ENCODE results near the gene SMIM45.

The SMIM45 gene

GRCh38 chr22:41915786-41916493, 36.0 kb upstream of the SMIM45 start:
- no peak for DNase-seq (ENCODE audit: low read depth in 2 of 2)

DNA sequence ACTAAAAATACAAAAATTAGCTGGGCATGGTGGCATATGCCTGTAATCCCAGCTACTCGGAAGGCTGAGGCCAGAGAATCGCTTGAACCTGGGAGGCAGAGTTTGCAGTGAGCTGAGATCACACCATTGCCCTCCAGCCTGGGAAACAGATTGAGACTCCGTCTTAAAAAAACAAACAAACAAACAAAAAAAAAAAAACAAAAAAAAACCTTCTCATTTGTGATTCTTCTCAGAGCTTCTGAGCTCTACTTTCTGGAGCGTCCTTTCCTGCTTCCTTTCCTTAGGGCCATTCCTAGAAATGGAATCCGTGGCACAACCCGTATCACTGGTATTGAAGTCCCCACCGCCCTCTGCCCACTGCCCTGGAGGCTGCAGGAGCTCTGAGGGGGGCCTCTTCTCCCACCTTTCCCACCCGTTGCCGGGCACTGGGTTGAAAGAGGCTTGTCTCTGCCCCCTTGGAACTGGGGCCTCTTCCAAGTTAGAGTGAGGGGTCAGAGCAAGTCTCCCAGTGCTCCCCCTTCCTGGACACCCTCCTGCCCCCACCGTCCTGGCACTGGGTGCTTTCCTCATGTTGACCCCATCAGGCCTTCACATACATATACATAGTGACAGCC, 35.1 kb upstream of the SMIM45 start:
- no peak for DNase-seq (ENCODE audit: low read depth in 2 of 2)

DNA sequence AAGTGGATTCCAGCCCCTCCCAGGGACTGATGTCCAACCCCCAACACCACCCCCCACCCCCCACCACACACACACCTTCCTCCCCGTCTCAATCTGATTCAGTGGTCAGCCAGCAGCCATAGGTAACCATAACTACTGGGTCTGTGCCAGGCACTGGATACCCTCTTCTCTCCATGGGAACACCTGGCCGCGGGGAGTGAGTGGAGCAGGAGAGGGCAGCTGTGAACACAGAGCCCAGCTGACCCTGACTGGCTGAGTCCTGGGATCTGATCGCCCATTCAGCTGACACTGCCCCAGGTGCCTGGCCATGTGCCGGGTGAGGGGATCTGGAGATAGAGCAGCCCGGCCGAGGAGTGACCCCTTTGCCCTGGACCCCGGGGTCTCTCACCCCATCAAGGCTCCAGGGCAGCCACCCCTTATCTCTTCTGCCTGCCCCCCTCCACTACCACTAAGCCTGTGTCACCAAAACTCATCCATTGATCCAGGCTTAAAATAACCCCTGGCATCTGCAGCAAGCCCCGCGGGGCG, 34.5 kb upstream of the SMIM45 start:
- no peak for DNase-seq (ENCODE audit: low read depth in 2 of 2)

- no peak for DNase-seq (ENCODE audit: low read depth in 2 of 2)
Observed at GRCh38 chr22:41917903-41918791, 33.8 kb upstream of the SMIM45 start.

GRCh38 chr22:41919357-41920224, 32.4 kb upstream of the SMIM45 start:
- no peak for DNase-seq (ENCODE audit: low read depth in 2 of 2)

DNA sequence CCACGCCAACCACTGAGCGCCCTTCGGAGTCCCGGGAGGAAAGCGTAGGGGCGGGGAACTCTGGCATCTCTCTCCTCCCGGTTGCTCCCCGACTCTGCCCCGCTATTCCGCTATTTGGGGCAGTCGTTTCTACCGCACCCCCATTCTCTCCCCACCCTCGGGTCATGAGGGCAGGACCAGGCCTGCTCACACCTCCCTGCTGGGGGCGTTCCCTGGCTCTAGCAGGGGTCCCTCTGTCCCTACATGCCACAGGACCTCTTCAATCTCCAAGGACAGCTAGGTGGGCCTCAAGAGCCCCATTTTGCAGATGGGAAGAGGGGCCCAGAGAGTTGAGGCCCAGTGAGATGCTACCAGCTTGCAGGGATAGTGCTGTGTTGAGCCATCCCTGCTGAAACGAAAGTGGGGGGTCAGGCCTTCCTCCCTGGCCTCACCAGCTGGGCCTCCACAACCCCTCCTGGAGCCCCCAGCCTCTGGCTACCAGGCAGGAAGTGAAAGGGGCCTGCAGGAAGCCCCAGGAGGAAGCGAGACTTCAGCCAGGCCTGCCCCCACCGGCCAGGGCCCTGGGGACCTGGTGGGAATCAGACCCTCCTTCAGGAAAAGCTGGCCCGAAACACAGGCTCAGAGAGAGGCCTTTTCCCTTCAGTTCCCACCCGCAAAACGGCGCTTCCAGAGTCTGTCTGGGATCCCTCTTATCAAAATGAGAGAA, 31.5 kb upstream of the SMIM45 start:
- no peak for DNase-seq (ENCODE audit: low read depth in 2 of 2)

DNA sequence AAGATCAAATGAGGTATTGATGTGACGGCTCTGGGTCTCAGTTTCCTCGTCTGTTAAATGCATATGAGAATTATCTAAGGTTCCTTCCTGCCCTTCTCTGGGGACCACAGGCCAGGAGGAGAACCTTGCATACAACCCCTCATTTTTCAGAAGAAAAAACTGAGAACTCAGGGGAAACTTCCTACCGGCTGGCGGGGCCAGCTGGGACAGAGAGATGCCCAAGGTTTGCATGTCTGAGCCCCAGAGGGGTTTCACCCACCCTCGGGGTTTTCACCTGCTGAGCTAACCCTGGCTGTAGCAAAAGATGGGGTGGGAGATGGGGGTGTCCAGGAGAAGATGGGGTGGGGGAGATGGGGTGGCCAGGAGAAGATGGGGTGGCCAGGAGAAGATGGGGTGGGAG, 29.6 kb upstream of the SMIM45 start:
- no peak for DNase-seq (ENCODE audit: low read depth in 2 of 2)

DNA sequence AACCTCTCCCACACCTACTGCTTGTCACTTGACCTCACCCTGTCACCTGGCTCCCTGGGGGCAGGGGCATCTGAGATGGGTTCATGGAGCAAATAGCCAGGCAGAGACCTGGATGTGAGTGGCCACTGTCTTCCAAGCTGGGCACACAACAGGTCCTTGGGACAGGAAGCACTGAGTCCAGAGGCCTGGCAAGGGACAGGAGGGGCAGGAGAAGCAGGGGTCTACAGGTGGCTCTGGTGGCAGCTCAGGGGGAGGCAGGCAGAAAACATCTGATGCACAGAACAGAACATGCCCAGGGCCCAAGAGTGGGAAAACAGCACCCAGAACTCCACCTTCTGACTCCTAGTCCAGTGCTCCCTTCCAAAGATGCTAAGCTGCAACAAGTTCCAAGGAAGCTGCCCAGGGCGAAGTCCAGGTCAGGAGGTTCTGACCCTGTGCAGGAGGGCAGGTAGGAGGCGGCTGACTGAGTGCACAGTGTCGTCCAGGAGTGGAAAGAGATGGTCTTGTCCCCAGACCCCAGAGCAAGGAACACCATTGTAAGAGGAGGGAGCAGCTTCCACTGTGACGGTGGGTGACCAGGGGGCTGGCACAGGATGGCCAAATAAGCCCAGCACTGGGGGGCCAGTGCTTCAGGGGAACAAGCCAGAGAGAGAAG, 28.9 kb upstream of the SMIM45 start:
- DNase-seq (ENCODE audit: low read depth in 2 of 2): no peak

- DNase-seq (ENCODE audit: low read depth in 2 of 2): no peak
Observed at GRCh38 chr22:41923595-41924276, 28.2 kb upstream of the SMIM45 start.

- DNase-seq (ENCODE audit: low read depth in 2 of 2): peak; percentile 51 to 76
Observed at GRCh38 chr22:41925783-41926460, 26.0 kb upstream of the SMIM45 start.

- DNase-seq (ENCODE audit: low read depth in 2 of 2): no peak
Observed at GRCh38 chr22:41927813-41928212, 24.1 kb upstream of the SMIM45 start.

DNA sequence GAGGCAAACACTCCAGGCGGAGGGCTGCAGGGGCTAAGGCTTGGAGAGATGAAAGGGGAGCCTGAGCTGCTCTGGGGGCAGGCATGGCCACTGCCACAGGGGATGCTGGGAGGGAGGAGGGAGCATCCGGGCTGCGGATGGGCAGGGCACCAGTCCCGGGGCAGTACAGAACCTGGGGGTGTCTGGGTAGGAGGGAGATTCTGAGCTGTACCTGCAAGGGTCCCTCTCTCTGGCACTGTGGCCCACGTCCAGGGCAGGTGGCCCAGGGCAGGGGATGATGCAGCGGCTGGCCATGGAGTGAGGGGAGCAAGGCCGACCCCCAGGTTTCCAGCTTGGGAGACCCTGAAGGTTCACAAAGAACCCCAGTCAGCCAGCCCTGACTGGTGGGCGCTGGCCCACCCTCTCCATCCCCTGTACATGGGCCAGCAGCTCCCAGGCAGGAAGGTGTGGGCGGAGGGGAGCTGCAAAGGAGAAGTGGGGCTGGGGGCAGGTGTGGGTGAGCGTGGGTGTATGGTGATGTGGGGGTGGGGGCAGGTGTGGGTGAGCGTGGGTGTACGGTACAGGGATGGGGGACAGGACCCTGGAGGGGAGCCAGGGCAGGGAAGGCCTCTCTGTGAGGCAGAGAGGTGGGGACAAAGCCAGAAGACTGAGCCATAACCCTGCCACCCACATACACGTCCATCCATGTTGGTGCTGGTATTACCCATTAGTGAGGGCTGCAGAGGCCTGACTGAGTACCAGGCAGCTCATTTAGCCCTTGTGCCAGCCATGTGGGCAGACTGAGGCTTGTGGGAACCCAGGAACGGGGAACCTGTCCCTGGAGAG, 23.1 kb upstream of the SMIM45 start:
- no peak for DNase-seq (ENCODE audit: low read depth in 2 of 2)

DNA sequence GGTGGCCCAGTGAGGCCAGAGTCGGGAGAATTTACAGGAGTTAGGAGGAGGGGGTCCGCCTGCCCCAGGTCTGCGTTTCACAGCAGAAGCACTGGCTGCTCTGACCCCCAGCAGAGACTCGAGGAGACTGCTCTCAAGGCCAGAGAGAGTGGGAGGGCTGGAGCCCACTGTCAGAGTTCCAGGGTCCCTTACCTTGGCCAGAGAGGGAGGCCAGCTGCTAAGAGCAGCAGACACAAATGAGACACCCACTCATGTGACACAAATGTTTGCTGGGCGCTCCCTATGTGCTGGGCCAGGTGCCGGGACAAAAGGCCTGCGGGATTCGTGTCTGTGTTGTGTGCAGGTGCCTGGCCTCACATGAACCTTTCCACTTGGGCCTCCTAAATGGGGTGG, 22.5 kb upstream of the SMIM45 start:
- no peak for DNase-seq (ENCODE audit: low read depth in 2 of 2)

GRCh38 chr22:41931701-41932269, 20.2 kb upstream of the SMIM45 start:
- DNase-seq (ENCODE audit: low read depth in 2 of 2): no peak

GRCh38 chr22:41932353-41932752, 19.6 kb upstream of the SMIM45 start:
- no peak for DNase-seq (ENCODE audit: low read depth in 2 of 2)

- DNase-seq (ENCODE audit: low read depth in 2 of 2): no peak
Observed at GRCh38 chr22:41933411-41934177, 18.4 kb upstream of the SMIM45 start.
